Erythroblast (primary cell): ENCODE results near the gene MICOS13.

Experiments
- DNase-seq, 2 experiments: peaks; one replicate each; lab custom pipeline; 2025; lab: John Stamatoyannopoulos, UW
- GATA1 ChIP-seq: IDR thresholded peaks from 2 replicates; pipeline ENCODE4 v1.6.1; 2011; ENCODE audit warnings: low read depth, mild to moderate bottlenecking, control low read depth, low read length, moderate library complexity
- POLR2A ChIP-seq: IDR thresholded peaks from 2 replicates; pipeline ENCODE4 v1.6.1; 2011; ENCODE audit warnings: mild to moderate bottlenecking, low read length

The MICOS13 gene

DNA sequence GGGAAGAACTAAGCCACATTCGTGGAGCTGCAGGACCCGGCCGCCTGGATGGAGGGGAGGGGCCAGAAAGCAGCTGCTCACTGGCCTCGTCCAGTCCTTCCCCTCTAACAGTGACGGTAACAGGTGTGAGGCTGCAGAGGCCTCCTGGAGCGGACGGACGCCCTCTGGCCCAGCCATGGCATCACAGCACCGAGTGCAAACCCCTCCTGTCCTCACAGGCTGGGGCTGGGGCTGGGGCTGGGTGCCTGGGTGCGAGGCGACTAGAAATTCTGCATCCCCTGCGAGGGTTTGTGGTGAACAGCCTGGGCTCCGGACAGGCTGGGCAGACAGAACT is 3.6 kb downstream of the MICOS13 start:
- no peak for DNase-seq
- TF ChIP-seq GATA1 (no peak), POLR2A (no peak)

DNA sequence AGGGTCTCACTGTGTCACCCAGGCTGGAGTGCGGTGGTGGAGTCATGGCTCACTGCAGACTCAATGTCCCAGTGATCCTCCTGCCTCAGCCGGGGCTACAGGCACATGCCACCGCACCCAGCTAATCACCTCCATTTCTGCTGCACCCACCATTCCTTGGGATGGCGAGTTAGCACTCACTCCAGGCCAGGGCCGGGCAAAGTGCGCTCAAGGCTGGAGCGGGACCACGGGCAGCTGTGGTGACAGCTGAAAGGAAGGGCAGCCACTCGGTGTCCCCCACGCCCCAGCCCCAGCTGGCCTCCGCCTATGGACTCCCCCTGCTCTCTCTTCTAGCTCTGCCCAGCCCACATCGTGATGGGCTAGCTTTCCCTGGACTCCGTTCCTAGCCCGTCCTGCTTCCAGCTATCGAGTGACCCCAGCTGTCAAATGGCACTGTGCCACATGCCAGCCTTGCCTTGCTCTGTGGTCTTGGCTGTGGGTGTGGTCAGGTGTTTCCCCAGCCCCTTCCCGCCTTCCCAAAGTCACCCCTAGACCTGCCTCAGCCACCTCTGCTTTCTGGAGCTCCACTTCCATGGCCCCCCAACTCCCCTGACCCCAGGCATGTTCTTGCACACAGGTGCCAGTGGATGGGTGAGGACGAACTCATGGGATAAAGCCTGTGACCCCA is 4.1 kb downstream of the MICOS13 start:
- DNase-seq, result no peak
- no peak for TF ChIP-seq GATA1
- TF ChIP-seq POLR2A, result no peak

DNA sequence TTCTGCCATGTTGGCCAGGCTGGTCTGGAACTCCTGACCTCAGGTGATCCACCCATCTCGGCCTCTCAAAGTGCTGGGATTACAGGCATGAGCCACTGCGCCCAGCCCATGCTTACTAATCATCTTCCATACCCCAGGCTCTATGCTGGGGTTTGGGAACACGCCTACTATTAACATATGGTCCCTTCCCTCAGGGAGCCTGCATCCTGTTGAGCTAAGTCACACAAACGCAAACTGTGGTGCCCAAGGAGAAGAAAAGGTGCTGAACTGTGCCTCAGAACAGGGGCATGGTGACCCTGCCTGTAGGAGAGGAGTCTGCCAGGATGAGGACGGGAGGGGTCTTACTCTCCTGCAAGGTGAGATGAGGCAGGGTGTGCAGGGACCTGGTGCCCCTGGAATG is 5.6 kb downstream of the MICOS13 start:
- DNase-seq, result no peak
- TF ChIP-seq GATA1, result no peak
- TF ChIP-seq POLR2A, result no peak

DNA sequence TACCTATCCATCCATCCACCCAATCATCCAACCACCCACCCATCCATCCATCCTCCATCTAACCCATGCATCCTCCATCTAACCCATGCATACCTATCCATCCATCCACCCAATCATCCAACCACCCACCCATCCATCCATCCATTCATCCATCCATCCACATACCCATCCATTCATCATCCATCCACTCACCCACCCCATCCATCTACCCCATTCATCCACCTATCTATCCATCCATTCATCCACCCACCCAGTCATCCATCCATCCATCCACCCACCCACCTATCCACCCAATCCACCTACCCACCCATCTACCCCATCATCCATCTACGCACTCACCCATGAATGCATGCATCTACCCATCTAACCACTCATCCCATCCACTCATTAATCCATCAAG is 6.6 kb downstream of the MICOS13 start:
- TF ChIP-seq POLR2A (no peak), GATA1 (no peak)
- DNase-seq, result no peak

DNA sequence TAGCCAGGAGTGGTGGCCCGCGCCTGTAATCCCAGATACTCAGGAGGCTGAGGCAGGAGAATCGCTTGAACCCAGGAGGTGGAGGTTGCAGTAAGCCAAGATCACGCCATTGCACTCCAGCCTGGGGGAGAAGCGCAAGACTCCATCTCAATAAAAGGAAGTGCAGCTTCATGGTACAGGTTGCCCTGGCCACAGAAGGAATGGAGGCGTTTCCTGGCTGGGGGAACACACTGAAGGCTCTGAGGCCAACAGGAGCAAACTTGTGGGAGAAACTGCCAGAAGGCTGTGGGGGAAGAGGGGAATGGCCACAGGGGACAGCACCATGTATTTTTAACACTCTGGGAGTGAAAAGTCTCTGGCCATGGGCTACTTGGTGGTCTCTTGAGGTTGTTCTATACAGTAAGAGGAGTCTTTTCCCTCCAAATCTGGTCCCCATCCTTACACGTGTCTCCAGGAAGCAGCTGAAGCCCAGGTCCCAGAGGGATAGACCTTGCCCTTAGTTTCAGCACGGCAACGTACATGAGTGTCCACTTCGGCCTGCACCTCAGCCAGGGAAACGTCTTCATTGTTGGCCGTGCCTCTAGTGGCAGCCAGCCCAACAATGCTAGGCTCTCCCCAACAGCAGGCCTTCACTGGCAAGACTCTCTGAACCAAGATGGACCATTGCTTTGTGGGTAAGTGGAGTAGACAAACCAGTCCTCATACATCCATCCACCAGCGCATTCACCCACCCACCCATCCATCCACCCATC is 7.4 kb downstream of the MICOS13 start:
- DNase-seq, result no peak
- TF ChIP-seq POLR2A (no peak), GATA1 (no peak)

DNA sequence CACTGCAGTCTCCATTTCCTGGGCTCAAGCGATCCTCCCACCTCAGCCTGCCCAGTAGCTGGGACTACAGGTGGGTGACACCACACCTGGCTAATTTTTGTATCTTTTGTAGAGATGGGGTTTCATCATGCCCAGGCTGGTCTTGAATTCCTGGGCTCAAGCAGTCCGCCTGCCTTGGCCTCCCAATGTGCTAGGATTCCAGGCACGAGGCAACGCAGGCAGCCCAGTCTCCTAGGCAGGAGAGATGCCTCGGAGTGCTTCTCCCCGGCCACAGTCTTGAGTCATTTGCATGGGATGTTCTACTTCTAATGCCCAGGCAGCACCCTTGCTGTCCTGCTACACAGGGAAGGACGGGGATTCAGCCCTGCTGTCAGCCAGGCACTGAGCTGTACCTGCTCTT is 8.7 kb downstream of the MICOS13 start:
- TF ChIP-seq POLR2A (no peak), GATA1 (no peak)
- DNase-seq, result no peak

DNA sequence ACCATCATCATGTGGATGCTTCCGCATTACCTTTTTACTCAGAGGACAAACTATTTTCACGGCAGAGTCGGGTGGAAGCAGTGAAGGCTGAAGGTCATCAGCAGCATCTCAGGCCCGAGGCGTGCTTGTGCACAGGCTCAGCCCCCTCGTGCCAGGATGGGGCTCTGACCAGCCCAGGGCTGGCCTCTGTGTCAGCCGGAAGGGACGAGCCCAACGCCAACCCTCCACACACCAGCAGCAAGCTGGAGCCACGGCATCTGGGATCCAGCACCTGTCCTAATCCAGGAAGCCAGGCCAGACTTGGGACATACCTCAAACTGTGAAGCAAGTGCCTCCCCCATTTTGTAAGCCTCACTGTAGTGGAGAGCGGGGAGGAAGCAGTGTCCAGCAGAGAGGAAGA is 11.1 kb downstream of the MICOS13 start:
- TF ChIP-seq GATA1 (no peak), POLR2A (no peak)
- DNase-seq, result no peak

DNA sequence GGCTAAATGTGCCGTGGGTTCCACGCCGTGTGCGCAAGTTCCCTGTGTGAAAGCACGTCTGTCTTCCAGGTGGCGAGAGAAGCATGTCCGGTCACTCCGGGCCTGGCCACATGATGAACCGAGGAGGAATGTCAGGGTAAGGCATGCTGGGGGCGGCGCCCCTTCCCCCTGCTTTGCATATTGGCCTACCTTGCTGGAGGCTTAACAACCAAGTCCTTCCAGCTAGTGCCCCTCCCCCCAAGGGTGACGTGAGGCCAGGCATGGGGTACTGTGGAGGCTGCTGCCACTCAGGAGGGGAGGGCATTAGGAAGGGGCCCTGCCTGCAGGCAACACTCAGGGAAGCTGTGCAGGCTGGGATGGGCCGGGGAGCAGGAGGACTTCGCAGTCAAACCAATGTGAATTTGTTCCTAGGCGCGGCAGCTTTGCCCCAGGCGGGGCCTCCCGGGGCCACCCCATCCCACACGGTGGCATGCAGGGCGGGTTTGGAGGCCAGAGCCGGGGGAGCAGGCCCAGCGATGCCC is 12.5 kb downstream of the MICOS13 start:
- no peak for TF ChIP-seq GATA1
- no peak for TF ChIP-seq POLR2A
- no peak for DNase-seq

DNA sequence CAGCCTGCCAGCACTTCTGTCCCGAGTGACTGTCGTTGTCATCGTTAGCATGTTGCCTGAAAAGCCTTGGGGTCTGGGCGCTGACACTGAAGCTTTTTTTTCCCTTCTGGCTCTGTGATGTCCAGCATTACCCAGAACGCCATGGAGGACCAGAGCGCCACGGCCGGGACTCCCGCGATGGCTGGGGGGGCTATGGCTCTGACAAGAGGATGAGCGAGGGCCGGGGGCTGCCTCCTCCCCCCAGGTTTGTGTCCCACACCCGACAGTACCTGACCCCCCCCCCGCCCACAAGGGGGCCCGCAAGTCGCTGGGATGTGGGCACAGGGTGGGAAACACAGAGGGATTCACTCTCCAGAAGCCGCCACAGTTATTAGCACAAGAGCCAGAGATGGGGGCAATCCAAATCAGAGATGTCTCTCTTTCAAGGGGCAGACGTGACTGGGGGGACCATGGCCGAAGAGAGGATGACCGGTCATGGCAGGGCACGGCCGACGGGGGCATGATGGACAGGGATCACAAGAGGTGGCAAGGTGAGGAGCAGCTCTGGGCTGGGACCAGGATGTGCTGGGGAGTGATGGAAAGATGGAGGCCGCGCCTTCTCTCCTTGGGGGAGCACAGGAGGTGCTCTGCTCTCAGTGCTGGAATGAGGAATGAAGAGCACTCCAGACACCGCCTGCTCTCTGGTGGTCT is 13.2 kb downstream of the MICOS13 start:
- no peak for TF ChIP-seq POLR2A
- no peak for TF ChIP-seq GATA1
- DNase-seq, result no peak

DNA sequence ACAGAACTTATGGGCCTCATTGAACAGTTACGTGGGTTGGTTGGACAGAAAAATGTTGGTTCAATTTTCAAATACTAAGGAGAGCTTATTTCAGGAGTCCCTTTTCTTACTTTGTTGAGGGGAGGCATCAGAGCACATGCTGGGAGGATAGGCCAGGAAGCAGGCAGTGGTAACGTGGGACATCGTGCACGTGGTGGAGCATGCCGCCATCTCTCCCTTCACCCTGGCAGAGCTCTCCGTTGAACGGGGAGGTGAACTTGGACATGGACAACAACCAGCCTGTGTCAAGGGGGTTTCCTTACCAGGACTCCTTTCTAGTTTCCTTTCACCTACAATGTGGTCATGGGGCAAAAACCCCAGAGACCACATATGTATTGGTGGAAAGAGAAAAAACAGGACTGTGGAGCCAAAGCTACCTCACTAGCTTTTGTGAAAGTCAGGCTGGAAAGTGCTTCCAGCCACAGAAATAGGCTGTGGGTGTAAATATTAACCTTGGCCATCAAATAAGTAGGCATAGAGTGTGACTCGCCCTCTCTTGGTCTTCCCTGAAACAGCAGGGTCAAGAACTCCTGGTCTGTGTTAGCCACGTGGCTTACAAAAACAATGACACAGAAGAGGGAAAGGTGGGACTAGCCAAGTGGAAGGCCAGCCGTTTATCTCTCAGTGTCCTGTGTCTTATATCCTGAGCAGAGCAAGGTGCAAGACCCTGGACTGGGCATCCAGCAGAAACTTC is 14.4 kb downstream of the MICOS13 start:
- no peak for DNase-seq
- TF ChIP-seq POLR2A (no peak), GATA1 (no peak)

DNA sequence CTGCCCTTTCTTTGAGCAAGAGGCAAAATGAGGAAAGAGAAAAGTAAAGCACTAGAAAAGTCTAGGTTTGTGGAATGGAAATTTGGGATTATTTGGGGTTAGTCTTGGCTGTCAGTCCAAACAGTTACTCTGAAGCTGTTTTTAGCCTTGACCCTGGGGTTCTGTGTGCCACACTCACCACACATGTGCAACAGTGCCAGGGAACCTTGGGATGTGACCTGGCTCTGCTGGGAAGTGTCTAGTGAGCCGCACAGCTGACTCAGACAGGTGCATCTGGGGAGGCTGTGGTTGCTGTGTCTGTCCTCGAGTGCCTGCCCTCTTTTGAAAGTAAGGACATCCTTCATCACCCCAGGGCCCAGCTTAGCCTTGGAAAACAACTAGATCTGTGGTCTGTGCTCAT is 15.8 kb downstream of the MICOS13 start:
- no peak for DNase-seq
- TF ChIP-seq POLR2A (no peak), GATA1 (no peak)

DNA sequence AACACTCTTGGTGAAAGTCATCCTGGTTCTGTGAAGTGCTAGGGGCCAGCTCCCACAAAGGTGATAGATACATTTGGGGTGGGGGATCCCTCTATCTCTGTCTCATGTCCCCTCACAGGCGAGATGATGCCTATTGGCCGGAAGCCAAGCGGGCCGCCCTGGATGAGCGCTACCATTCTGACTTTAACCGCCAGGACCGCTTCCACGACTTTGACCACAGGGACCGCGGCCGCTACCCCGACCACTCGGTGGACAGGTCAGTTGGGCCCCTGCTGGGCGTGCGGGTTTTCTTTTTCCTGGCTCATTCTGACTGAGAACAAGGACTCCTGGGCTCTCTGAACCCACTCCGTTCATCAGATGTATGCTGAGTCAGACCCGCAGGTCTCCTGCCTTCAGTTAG is 16.4 kb downstream of the MICOS13 start:
- no peak for DNase-seq
- no peak for TF ChIP-seq GATA1
- no peak for TF ChIP-seq POLR2A

DNA sequence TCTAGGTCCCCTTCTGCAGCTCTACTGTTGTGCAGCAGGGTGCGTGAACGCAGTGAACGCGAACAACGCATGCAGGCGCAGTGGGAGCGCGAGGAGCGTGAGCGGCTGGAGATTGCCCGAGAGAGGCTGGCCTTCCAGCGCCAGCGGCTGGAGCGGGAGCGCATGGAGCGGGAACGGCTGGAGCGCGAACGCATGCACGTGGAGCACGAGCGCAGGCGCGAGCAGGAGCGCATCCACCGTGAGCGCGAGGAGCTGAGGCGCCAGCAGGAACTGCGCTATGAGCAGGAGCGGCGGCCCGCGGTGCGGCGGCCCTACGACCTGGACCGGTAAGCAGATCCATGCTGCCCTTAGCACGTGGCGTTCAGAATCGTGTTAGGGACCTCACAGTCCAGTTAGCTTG is 18.8 kb downstream of the MICOS13 start:
- no peak for DNase-seq
- TF ChIP-seq GATA1 (no peak), POLR2A (no peak)
